CD14-positive monocyte (primary cell): ENCODE measurements around the gene RIT2. TPM values are rescaled to one million over a fixed set of nuclear protein-coding genes. Genes with fewer than 3 reads are reported as not detected.

Source experiments
- DNase-seq, 3 donors: peaks; one replicate each; pipeline ENCODE4 v3.0.0-alpha.2; 2011 to 2022
- H2AFZ ChIP-seq: 2 replicates; pipeline ENCODE4 v1.6.0; 2012; ENCODE audit warnings: mild to moderate bottlenecking, low read depth, low read length, inconsistent platforms; ENCODE audit not compliant: insufficient read depth, poor library complexity, severe bottlenecking
- H3K27ac ChIP-seq, 2 donors: 1 replicate in 1 of 2; 2 replicates in 1 of 2; pipeline ENCODE4 v1.5.1; 2012 to 2013; ENCODE audit warnings: low read length in 2 of 2, control low read depth in 1 of 2, inconsistent platforms in 1 of 2, low read depth in 1 of 2, mild to moderate bottlenecking in 1 of 2
- H3K27me3 ChIP-seq, 2 donors: one replicate each; pipeline versions ENCODE4 v1.6.0 to v1.6.1; 2011 to 2013; ENCODE audit warnings: low read length in 2 of 2; ENCODE audit not compliant: control insufficient read depth in 2 of 2, insufficient read depth in 2 of 2
- H3K36me3 ChIP-seq, 2 donors: replicated peaks in 1 of 2; 1 replicate in 1 of 2; 2 replicates in 1 of 2; pipeline versions ENCODE4 v1.5.1 to v1.6.1; 2012 to 2013; ENCODE audit warnings: low read length in 2 of 2, control low read depth in 1 of 2, inconsistent platforms in 1 of 2, mild to moderate bottlenecking in 1 of 2; ENCODE audit not compliant: insufficient read depth in 2 of 2, control insufficient read depth in 1 of 2
- H3K4me1 ChIP-seq, 2 donors: 1 replicate in 1 of 2; 2 replicates in 1 of 2; pipeline versions ENCODE4 v1.5.1 to v1.6.1; 2012 to 2013; ENCODE audit warnings: low read length in 2 of 2, control low read depth in 1 of 2, inconsistent platforms in 1 of 2, mild to moderate bottlenecking in 1 of 2, moderate library complexity in 1 of 2; ENCODE audit not compliant: insufficient read depth in 2 of 2, control insufficient read depth in 1 of 2
- H3K4me2 ChIP-seq: replicated peaks from 2 replicates; pipeline ENCODE3; 2012; ENCODE audit warnings: low read length, moderate library complexity, mild to moderate bottlenecking; ENCODE audit not compliant: poor library complexity, severe bottlenecking; ENCODE audit errors: extremely low read depth
- H3K4me3 ChIP-seq, 3 experiments: fragments of 200-600 bp in 1 of 3; sonication (generic) in 1 of 3; replicated peaks in 1 of 3; 1 replicate in 2 of 3; 2 replicates in 1 of 3; pipeline ENCODE4 v1.5.1; 2011 to 2013; ENCODE audit warnings: low read length in 3 of 3, mild to moderate bottlenecking in 3 of 3, control low read depth in 2 of 3, low read depth in 2 of 3, inconsistent platforms in 1 of 3, moderate library complexity in 1 of 3
- H3K79me2 ChIP-seq: 2 replicates; pipeline ENCODE4 v1.6.0; 2012; ENCODE audit warnings: mild to moderate bottlenecking, control low read depth, inconsistent platforms, low read length, moderate library complexity; ENCODE audit not compliant: insufficient read depth
- H3K9ac ChIP-seq: 2 replicates; pipeline ENCODE4 v1.6.0; 2017; ENCODE audit warnings: low read length, mild to moderate bottlenecking; ENCODE audit not compliant: insufficient read depth, poor library complexity, severe bottlenecking
- H3K9me3 ChIP-seq, 2 donors: replicated peaks in 1 of 2; 1 replicate in 1 of 2; 2 replicates in 1 of 2; pipeline versions ENCODE4 v1.5.1 to v1.6.1; 2012 to 2013; ENCODE audit warnings: low read length in 2 of 2, control low read depth in 1 of 2; ENCODE audit not compliant: control insufficient read depth in 1 of 2, insufficient read depth in 1 of 2
- H4K20me1 ChIP-seq: 2 replicates; pipeline ENCODE4 v1.6.0; 2012; ENCODE audit warnings: mild to moderate bottlenecking, low read length, control low read depth, moderate library complexity; ENCODE audit not compliant: insufficient read depth
- H3K27ac Mint-ChIP-seq, 7 donors: one replicate each; pipeline ENCODE4 v1.8.0; 2020; ENCODE audit warnings: mild to moderate bottlenecking in 7 of 7, mixed read lengths in 7 of 7, moderate library complexity in 6 of 7, inconsistent platforms in 2 of 7
- H3K27me3 Mint-ChIP-seq, 3 donors: one replicate each; pipeline ENCODE4 v1.8.0; 2021 to 2022; ENCODE audit warnings: low read depth in 3 of 3, mild to moderate bottlenecking in 3 of 3, mixed read lengths in 3 of 3, moderate library complexity in 3 of 3, inconsistent platforms in 1 of 3
- H3K36me3 Mint-ChIP-seq, 2 donors: one replicate each; pipeline ENCODE4 v1.8.0; 2020; ENCODE audit warnings: mixed read lengths in 2 of 2, inconsistent platforms in 1 of 2, mild to moderate bottlenecking in 1 of 2
- H3K4me1 Mint-ChIP-seq: one replicate; pipeline ENCODE4 v1.8.0; 2020; ENCODE audit warnings: mild to moderate bottlenecking, mixed read lengths
- H3K4me3 Mint-ChIP-seq, 2 donors: one replicate each; pipeline ENCODE4 v1.8.0; 2020; ENCODE audit warnings: mild to moderate bottlenecking in 2 of 2, mixed read lengths in 2 of 2, moderate library complexity in 1 of 2
- H3K9me3 Mint-ChIP-seq, 7 donors: one replicate each; pipeline ENCODE4 v1.8.0; 2020 to 2022; ENCODE audit warnings: mixed read lengths in 7 of 7, mild to moderate bottlenecking in 6 of 7, moderate library complexity in 6 of 7, inconsistent platforms in 2 of 7
- WGBS: methylation state at CpG from one replicate; pipeline ENCODE4 v1.1.5; 2013; ENCODE audit warnings: missing lambda C conversion rate; ENCODE audit not compliant: insufficient coverage; 5-methylcytosine and 5-hydroxymethylcytosine counted together
- intact Hi-C, 2 donors: fragments of 100-400 bp; cut with micrococcal nuclease; formaldehyde crosslinking; loops; one replicate each; pipeline versions ENCODE4 v1.15.0 to v1.15.1; 2023
- polyA plus RNA-seq, 3 donors: library from polyadenylated mRNA; depleted of rRNA in 1 of 3; unstranded in 2 of 3; stranded (reverse) in 1 of 3; fragments of 300-500 nt in 2 of 3; fragments of >200 nt in 1 of 3; fragmentation: Illumina TruSeq in 2 of 3; gene quantifications; 1 replicate in 2 of 3; 2 replicates in 1 of 3; pipeline ENCODE4 v1.2.3, GENCODE V29; 2012 to 2021
- TF ChIP-seq, protein P1 (sequence below): fragments of 200-600 bp; IDR thresholded peaks from one replicate; pipeline ENCODE4 v1.8.0; 2022; ENCODE audit warnings: antibody characterized with exemption, mild to moderate bottlenecking

The RIT2 gene
- polyA plus RNA-seq, 3 donors = not detected

DNA sequence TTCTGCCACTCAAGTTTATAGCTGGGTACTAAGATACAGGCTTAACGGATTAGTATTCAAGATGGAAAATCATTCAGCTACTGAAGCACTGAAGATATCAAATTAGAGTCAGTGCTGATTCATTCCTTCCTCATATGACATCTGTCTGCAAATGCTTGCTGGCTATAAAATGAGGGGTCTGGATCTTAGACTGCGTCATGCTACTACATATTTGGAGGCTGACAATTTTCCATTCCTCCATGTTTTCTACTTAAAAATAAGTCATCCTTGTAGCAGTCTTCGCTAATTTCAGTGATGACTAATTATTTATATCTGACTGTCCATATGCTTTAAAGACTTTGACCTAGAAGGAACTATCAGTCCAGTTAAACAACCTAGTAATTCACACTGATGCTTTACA lies 233.4 kb downstream of the RIT2 start:
- no peaks in the 10 kb centered on the region for H3K36me3 Mint-ChIP-seq
- H3K27ac Mint-ChIP-seq = no peak overlapping the region
- no peak for DNase-seq
- H3K9me3 Mint-ChIP-seq = peaks cover 0 to 3% (median 0%) of the 10 kb centered on the region in 7 donors
- peaks cover 0 to 2% (median 0%) of the 10 kb centered on the region in 3 donors for H3K27me3 Mint-ChIP-seq
- no peaks in the 10 kb centered on the region for H3K9me3 ChIP-seq
- no peaks in the 10 kb centered on the region for H3K4me1 Mint-ChIP-seq
- no peak overlapping the region for H3K4me2 ChIP-seq
- TF ChIP-seq, protein P1, sequence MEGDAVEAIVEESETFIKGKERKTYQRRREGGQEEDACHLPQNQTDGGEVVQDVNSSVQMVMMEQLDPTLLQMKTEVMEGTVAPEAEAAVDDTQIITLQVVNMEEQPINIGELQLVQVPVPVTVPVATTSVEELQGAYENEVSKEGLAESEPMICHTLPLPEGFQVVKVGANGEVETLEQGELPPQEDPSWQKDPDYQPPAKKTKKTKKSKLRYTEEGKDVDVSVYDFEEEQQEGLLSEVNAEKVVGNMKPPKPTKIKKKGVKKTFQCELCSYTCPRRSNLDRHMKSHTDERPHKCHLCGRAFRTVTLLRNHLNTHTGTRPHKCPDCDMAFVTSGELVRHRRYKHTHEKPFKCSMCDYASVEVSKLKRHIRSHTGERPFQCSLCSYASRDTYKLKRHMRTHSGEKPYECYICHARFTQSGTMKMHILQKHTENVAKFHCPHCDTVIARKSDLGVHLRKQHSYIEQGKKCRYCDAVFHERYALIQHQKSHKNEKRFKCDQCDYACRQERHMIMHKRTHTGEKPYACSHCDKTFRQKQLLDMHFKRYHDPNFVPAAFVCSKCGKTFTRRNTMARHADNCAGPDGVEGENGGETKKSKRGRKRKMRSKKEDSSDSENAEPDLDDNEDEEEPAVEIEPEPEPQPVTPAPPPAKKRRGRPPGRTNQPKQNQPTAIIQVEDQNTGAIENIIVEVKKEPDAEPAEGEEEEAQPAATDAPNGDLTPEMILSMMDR = no peak
- no peak overlapping the region for H2AFZ ChIP-seq
- intact Hi-C loops = no loop called here
- H3K79me2 ChIP-seq = no peaks in the 10 kb centered on the region
- no peaks in the 10 kb centered on the region for H3K36me3 ChIP-seq
- H3K4me3 Mint-ChIP-seq = no peak overlapping the region
- H4K20me1 ChIP-seq = no peaks in the 10 kb centered on the region
- H3K4me3 ChIP-seq = no peak overlapping the region
- H3K9ac ChIP-seq = no peak overlapping the region
- H3K27me3 ChIP-seq = no peaks in the 10 kb centered on the region
- H3K4me1 ChIP-seq = no peaks in the 10 kb centered on the region
- 100% methylated on average over 1 of the region's 3 CpGs for WGBS
- no peak overlapping the region for H3K27ac ChIP-seq

DNA sequence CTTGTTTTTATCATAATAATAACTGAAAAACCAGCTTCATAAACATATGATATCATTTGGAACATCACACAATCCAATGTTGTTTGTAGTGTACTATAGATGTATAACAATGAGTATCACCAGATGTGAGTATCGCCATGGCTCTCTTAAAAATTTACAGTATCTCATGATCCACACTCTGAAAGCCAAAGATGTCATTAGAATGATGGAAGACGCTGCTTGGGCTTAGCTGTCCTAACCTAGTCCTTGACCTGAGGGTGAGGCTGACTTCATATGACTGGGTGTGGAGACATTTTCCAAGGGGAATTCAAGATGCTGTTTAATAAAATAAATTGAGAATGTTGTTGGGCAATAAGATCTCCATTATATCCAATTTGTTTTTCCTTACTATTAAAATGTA lies 242.6 kb downstream of the RIT2 start:
- Histone ChIP-seq H2AFZ (no peak overlapping the region), H3K4me2 (no peak overlapping the region), H3K36me3 (no peaks in the 10 kb centered on the region), H3K9me3 (no peaks in the 10 kb centered on the region), H3K27me3 (no peaks in the 10 kb centered on the region), H4K20me1 (no peaks in the 10 kb centered on the region), H3K4me1 (no peaks in the 10 kb centered on the region), H3K4me3 (no peak overlapping the region), H3K79me2 (no peaks in the 10 kb centered on the region), H3K27ac (no peak overlapping the region), H3K9ac (no peak overlapping the region)
- intact Hi-C loops = no loop called here
- no peaks in the 10 kb centered on the region for H3K36me3 Mint-ChIP-seq
- no peaks in the 10 kb centered on the region for H3K27me3 Mint-ChIP-seq
- TF ChIP-seq, protein P1 = no peak
- WGBS = no CpG with 5 or more reads among the region's 2 CpGs
- DNase-seq = no peak
- H3K27ac Mint-ChIP-seq = no peak overlapping the region
- H3K9me3 Mint-ChIP-seq = peaks cover 0 to 3% (median 0%) of the 10 kb centered on the region in 7 donors
- H3K4me1 Mint-ChIP-seq = no peaks in the 10 kb centered on the region
- no peak overlapping the region for H3K4me3 Mint-ChIP-seq
